ENCODE measurements around the gene SRD5A1.

SRD5A1 gene

DNA sequence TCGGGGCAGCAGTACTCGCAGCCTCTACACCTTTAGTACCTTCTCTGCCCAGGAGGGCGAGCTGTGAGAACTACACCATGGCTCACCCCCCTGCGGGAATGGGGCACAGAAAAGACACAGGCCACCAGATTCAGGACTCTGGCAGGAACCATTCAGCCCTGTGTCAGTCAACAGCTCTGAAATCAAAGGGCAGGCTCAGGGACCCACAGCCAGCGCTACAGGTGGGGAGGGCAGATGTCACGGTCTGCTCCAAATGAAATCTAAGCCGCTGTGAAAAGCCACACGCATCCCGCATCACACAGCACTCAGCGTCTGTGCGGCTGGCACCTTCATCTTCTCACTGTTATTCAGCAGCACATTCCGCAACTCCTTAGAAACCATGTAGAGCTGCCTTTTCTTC is 28.3 kb upstream of the SRD5A1 start:
- no peak for DNase-seq

DNA sequence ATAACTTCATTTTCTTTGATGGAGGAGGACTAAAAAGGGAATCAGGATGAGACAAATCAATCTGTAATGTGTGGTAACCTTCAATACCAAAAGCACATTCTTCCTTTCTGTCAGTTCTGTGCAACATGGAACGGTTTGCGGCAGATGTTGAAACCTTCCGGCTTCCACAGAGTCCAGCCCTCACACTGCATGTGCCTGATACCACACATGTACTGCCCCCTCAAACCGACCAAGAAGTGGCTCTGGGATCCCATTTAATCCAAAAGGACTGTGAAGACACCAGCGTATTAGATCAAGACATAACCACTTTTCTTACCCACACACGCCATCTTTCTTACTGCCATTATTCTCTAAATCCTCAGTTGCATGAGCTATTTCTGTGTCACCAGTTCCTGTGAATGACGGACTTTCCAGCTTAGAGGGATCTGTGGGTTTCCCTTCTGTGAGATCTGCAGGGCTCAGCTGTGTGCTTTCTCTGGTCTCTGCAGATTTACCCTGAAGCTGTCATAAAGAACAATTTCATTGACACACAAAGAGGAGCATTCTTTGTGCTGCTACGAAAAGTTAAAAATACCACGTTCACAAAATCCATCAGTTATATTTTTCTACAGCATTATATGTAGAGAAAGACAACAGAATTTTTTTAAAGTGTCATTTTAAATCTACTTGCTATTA is 26.2 kb upstream of the SRD5A1 start:
- no peak for DNase-seq

DNA sequence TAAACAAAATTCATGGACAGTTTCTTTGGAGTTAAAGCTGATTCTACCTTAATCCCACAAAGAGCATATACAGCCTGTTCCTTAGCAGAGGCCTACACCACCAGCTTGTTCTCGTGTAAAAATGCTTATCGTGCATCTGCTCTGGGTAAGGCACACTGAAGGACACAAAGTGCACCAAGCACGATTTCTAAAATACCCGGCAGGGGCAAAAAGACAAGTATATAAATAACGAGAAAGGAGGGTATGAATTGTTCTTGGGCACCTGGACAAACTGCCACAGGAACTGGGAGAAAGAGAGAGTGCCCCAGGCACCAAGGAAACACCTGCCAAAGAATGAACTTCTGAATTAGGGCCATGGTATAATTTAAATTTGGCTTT is 25.7 kb upstream of the SRD5A1 start:
- no peak for DNase-seq

DNA sequence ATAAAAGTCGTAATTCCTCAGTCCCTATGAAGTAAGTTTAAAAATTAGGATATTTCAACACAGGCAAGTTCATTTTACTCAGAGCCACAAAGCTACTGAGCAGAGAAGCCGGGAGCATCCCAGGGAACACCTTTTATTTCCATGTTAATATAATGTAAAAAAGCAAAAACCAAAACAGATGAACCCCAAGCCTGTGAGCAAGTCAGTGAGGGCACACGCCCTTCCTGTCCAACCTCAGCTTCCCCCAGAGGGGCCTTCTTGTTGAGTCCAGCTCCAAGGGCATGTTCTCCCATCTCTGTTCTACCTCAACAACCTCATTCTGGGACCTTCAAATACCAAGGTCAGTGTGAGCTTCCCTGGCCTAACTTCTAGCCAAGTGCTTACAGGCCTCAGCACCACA is 25.2 kb upstream of the SRD5A1 start:
- no peak for DNase-seq

DNA sequence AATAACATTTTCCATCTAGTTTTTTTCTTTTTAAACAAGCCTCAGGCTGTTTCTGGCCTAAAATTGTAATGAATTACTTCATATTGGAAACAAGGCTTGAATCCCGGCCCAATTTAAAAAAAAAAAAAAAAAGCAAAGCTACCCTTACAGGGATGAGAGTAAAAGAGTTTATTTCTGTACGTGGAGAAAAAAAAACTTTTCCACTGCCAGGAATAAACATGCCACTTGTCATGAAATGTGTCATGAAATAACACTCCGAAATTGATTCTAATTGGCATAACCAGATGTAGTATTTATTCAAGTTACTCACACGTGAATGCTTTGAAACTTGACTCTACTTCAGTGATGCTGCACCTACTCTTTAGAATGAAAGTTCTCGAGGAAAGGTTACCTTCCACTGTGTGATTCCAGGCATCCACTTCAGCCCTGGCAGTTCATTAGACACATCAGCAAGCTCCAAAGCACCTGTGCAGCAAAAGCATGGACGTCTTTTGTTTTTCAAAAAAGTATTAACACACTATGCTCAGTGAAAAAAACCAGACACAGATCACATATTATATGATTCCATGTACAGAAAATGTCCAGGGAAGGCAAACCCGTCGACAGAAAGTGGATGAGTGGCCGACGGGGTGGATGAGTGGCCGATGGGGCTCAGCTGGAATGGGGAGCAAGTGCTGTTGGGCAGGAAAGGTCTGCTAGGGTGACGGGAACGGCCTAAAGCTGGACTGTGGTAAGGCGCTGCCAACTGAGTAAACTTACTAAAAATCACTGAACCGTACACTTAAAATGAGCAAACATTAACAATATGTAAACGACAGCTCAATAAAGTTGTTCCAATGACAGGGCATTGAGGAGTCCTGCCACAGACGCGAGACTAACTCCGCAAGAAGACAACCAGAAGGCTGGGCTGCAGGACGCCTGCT is 21.6 kb upstream of the SRD5A1 start:
- peak in 1 of 2 experiments; percentile 24 for DNase-seq

DNA sequence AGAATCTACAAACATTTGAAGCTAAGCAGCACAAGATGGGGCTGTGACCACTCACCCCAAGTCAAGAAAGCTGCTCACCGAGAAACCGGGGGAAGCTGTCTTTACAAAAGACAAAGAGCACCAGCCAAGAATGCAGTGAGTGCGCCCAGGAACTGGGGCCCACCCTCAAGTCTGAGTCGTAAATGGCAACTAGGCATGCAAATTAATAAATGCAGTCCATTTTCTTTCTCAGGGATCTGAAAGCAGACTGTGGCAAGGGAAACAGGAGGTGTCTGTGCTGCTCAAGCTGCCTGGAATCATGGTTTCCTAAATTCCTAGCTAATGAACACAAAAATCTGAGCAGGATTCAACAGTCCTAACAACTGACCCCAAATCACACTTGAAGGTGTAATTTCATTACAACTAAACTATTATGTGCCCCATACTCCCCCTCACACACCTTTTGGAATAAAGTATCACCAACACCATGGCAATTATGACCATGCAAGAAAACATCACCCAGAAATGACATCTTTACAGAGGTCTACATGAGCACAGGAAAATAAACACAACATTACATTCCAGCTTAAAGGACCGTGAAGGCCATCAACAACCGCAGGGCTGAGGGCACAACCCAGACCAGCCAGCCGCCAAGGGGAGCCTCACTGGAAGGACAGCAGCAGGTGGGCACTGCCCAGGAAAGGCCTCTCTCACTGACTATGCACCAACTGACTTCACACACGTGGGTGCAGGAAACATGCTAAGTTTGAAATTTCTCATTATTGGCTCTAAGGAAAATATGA is 18.0 kb upstream of the SRD5A1 start:
- no peak for DNase-seq

DNA sequence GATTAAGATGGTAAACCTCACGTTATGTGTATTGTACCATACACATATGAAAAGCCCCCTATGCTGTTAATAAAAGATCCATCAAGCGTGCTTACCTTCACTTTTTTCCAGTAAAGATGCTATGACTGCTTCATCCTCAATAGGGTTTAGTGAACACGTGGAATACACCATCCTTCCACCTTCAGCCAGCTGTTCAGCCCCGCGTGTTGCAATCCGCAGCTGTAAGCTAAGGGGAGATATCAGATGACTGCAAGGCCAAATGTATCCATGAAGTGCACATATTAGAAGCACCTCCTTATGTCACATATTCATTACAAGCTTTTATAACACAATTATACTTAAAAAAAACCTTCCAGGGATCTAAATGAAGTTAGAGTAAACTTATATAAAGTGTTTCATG is 16.6 kb upstream of the SRD5A1 start:
- no peak for DNase-seq

DNA sequence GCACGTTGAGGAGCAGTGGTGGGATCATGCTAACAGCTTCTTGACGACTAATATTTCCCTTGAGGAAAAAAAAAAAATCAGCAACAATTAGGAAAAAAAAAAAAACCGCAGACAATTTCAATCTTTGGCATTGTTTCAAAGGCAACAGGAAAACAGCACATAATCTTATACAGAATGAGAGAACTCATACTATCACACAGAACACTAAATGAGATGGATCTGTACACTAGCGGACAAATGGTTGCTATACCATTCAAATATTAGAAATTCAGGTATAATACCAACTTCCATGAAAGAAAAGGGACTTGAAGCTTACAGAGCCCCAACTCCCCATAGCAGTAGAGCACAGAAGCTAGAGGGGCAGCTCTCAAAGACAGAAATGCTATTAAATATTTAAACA is 10.0 kb upstream of the SRD5A1 start:
- DNase-seq: no peak

DNA sequence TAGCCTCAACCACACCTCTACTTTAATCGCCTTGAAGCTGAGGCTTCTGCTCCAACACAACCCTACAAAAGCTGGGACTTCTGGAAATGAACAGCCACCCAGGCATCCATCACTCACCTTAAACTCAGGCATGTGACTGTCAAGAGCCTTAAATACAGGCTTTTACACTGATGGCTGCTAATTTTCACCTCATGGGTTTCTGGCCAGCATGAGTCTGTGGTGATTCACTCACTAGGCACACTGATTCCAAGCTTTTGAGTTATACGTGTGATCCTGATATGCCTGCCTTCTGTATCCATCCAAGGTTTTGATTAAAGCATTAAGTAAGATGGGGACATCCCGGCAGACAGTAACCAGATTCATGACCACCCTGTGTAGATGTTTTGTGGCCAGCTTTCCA is 9.3 kb upstream of the SRD5A1 start:
- DNase-seq: no peak

DNA sequence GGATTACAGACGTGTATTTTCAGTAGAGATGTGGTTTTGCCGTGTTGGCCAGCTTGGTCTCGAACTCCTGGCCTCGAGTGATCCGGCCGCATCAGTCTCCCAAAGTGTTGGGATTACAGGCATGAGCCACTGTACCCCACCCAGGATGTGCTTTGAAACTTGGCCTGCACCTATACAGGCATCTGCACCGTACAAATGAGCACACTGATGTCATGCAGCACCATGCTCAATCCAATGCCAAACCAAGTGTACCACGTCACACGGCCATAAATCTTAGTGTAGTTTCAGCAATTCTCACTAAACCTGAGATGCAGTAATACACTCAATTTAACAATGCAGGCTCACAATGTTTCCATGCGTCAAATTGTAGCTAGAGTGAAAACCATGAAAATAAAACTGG is 6.7 kb upstream of the SRD5A1 start:
- no peak for DNase-seq

DNA sequence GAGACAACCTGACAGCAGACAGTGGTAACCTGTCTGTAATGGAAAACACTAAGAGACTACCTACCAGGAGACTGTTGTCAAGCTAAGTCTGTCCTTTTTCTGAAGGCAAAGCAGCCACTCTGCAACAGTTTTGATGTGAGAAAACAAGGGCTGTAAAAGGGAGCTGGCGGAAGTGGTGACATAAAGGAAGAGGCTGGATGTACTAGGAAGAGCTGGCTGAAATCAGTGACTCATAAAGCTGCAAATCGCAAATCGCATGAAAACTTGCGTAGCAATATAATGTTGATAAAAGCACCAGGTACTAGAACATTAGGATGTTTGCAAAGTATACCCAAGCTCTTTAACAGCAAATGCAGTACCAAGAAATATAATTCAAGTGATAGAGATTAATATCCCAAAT is 1.8 kb upstream of the SRD5A1 start:
- DNase-seq: no peak

DNA sequence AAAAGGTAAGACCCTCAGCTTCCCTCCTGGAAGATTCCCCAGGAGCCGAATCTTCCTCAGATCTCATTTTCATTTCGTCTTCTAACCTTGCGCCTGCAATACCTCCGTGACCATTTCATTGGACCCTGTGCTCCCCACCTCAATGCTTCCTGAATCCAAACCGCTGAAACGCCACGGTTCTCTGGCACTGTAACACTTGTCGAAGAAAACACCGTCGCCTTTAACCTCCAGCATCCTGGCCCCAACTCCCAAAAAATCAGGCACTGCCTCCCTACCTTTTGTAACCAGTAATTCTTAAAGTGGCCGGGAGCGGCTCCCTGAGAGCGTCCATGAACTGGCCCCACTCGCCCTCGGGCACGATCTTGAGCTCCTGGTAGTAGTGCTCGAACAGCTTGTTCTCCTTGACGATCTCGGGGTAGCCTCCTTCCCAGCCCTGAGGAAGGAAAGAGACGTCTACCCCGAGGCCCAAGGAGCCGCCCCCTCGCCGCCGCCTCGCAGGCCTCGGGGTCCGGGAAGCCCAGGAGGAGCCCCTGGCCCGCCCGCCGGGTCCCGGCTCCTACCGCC is 834 bp upstream of the SRD5A1 start:
- peak in 1 of 2 experiments; percentile 64 for DNase-seq

DNA sequence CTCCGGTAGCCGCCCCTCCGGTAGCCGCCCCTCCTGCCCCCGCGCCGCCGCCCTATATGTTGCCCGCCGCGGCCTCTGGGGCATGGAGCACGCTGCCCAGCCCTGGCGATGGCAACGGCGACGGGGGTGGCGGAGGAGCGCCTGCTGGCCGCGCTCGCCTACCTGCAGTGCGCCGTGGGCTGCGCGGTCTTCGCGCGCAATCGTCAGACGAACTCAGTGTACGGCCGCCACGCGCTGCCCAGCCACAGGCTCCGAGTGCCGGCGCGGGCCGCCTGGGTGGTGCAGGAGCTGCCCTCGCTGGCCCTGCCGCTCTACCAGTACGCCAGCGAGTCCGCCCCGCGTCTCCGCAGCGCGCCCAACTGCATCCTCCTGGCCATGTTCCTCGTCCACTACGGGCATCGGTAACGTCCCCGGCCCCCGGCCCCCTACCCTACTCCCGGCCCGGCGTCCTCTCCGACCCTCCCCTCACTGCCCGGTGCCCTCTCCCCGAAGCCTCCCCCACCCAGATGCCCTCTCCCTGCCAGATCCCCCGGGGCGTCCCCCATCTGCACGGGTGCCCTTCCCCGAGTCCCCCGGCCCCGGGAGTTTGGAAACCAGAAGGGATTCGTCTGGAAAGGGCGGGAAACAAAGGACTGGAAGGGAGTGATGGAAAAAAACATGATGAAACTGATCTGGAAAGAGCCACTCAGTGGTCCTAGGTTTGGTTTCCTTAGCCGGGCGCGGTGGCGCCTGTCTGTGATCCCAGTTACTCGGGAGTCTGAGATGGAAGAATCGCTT is 417 bp downstream of the SRD5A1 start:
- DNase-seq: peak; percentile 69 to 82

DNA sequence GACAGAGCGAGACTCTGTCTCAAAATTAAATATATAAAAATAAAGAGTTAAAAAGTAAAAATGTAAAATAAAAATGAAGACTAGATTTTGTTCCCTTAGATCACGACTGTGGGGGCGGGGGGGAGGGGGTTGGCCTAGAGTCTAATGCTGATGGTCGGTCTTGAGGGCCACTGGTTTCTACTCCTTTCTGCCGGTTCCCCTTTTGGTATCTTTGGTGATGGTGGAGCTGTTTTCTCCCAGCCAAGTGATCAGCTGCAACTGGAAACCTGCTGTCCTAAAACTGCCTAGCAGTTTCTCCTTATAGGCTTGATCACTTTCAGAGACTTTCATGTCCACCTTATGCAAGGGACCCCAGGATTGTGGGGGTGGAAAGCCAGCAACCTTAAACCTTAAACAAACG is 1.1 kb downstream of the SRD5A1 start:
- DNase-seq: no peak

DNA sequence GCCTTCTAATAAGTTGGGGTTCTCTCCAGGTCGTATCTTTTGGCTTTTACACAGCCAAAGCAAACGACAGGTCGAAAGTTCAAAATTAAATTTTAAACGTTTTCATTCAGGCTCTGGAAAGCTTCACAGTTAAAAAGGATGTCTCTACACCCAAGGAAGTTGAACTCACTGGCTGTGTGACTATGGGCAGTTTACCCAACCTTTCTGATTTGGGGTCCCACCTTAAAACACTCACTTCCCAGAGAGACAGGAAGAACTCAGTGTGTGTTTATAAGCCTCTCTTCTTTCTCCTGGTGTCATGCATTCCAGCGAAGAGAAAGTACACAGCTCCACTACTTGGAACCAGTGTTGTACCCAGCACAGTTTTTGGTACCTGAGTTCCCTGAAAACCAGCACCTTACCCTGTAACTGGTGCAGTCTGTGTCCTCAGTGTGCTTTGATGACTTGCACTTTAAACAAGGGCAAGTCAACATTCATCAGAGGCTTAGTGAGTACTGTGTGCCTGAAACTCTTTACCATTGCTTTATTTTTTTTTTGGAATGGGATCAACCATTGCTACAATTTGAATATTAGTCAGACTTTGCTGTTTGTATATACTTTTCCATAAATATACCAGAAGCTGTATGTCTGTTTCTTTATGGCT is 1.7 kb downstream of the SRD5A1 start:
- no peak for DNase-seq

DNA sequence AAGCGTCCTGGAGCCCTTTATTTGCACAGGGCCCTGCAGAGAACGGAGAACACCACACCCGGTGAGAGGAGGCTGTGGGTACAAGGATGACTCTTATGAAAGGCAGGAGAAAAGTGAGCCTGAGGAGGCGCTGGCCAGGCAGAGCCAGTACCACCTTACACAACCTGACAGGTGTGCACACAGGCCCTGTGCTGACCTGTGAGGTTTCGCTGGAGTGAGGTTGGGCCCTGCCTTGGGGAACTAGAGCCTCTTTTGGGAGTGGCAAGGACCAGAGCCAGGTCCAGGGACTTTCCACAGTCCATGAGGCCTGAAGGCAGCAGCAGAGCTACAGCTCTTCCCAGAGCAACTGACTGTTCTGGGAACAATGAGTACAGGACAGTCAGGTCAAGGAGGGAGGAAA is 3.1 kb downstream of the SRD5A1 start:
- DNase-seq: peak; percentile 62 to 89

DNA sequence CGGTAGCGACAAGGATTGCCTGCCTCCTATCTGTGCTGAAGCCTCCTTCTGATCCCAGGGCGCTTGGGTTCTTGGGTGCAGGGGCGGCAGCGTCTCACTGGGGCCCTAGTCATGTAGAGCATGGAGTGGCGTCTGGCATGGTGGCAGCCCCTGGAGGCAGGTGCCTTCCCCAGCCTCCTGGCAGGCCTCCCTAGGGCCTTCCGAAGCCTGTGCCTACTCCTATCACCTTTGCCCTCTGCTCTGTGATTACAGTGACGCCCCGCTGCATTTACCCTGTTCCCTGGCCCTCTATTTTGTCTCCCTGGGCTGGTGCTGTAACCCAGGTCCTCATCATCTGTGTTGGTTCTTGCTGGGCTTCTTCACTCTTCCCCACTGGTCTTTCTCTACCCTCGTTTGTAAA is 3.8 kb downstream of the SRD5A1 start:
- DNase-seq: no peak

DNA sequence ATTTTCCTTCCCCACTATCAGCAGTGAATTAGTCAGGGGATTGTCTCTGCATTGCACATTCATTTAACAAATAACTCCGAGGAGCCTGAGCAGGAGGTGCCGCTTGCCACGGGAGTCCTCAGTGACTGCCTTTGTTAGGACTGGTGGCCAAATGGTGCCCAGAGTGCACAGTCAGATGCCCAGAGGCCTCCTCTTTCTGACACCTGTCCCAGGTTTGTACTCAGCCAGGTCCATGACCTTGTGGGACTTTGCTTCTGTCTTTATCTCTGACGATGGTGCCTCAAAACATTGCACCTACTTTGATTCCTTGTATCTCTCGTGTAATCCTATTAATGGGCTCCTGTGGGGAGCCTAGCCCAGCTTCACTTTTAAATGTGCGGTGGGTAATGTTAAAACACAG is 4.3 kb downstream of the SRD5A1 start:
- DNase-seq: no peak

DNA sequence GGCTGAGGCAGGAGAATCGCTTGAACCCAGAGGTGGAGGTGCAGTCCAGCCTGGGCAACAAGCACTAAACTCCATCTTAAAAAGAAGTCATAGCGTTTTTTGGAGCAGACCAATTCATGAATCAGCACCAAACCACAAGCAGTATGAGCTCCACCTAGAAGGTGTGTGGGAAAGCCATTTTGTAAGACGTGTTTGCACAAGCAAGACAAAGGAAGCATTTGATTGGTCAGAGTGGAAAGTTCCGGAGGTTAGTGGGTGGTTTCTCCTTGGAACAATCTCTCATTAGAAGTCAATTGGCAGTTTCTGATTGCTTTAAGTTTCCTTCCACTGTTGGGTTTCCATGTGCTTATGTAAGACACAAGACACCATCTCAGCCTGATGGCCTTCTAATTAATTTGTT is 5.0 kb downstream of the SRD5A1 start:
- no peak for DNase-seq

DNA sequence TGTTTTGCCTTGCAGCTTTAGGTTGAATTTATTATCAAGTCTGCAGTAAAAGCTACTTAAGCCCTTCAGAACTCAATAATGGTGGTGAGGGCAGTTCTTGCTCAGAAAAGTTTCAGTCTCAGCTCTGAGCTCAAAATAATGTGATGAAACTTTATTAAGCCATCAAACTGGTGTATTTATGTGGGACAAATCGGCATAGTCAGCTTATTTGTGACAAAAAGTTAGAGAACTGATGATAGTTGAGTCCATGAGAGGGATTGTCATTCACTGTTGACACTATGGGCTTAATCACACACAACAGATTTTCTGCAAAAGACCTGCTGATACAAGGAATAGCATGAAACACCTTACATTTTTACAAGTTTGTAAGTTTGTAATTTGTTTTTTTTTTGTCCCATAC is 9.4 kb downstream of the SRD5A1 start:
- DNase-seq: no peak

DNA sequence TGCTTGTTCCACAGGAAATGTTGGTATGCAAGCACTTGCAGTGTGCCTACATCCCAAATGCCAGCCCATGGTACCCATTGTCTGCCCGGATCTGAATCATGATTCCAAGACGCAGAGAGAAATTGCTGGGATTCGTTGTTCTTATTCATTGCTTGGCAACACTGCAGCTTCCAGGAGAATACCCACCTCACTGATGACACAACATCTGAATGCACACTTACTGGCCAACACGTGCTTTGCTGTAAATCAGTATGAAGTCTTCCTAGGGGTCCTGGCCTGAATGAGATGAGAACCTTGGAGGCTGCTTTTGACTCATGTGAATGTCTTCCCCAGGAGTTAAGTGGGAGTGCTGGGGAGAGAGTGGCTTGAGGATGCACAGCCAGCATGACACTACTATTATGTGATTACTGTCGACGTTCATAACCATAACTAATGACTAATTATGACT is 11.6 kb downstream of the SRD5A1 start:
- no peak for DNase-seq

Measured in NCI-H2081 (cell line).